ENCODE measurements around the gene SOWAHB. TPM values are rescaled to one million over a fixed set of nuclear protein-coding genes. Genes with fewer than 3 reads are reported as not detected.

The SOWAHB gene
- total RNA-seq, 3 donors from 2014 or later (not counting 1 experiment from before 2014, with no cell fraction given), result not detected

DNA sequence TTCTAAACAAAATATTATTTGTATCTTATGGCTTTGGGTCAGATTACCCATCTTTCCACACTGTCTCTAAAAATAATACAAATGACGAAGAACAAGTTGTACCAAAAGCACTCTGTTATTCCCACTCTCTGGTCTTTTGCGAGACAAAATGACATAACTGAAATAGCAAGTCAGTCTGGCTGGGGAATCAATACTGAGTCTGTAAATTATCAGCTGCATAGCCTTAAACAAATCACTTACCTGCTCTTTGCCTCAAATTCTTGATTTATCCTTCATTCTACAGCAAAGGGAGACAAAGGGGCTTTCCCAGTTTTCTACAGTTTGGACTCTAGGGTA, 40.9 kb downstream of the SOWAHB start:
- intact Hi-C loops (cut with micrococcal nuclease), result no loop called here
- no peak overlapping the region for H3K27ac ChIP-seq (ENCODE audit: low read length)
- no peaks in the 10 kb centered on the region for H3K36me3 ChIP-seq (ENCODE audit: control insufficient read depth, insufficient read depth, low read length)
- peaks cover 13 to 18% of the 10 kb centered on the region in 2 donors for H3K27me3 Mint-ChIP-seq (ENCODE audit: low read depth in 2 of 2)
- no peak overlapping the region for H3K4me3 ChIP-seq (ENCODE audit: low read length)
- no peak overlapping the region for H3K27ac Mint-ChIP-seq
- no peak overlapping the region for H3K4me3 Mint-ChIP-seq
- TF ChIP-seq, protein P1, sequence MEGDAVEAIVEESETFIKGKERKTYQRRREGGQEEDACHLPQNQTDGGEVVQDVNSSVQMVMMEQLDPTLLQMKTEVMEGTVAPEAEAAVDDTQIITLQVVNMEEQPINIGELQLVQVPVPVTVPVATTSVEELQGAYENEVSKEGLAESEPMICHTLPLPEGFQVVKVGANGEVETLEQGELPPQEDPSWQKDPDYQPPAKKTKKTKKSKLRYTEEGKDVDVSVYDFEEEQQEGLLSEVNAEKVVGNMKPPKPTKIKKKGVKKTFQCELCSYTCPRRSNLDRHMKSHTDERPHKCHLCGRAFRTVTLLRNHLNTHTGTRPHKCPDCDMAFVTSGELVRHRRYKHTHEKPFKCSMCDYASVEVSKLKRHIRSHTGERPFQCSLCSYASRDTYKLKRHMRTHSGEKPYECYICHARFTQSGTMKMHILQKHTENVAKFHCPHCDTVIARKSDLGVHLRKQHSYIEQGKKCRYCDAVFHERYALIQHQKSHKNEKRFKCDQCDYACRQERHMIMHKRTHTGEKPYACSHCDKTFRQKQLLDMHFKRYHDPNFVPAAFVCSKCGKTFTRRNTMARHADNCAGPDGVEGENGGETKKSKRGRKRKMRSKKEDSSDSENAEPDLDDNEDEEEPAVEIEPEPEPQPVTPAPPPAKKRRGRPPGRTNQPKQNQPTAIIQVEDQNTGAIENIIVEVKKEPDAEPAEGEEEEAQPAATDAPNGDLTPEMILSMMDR (IDR thresholded peaks at IDR 0.05), result no peak
- H3K27me3 ChIP-seq (ENCODE audit: control insufficient read depth, insufficient read depth, low read length), result no peaks in the 10 kb centered on the region
- ATAC-seq (no peak), DNase-seq (no peak)
- H3K4me1 Mint-ChIP-seq, result no peaks in the 10 kb centered on the region
- no peaks in the 10 kb centered on the region for H3K9me3 Mint-ChIP-seq
- H3K9me3 ChIP-seq (ENCODE audit: control insufficient read depth, insufficient read depth, low read length), result no peaks in the 10 kb centered on the region
- no peaks in the 10 kb centered on the region for H3K4me1 ChIP-seq (ENCODE audit: control insufficient read depth, insufficient read depth, low read length)
- WGBS (ENCODE audit: insufficient coverage), result 97% methylated on average over 2 of the region's 2 CpGs
- H3K36me3 Mint-ChIP-seq, result no peaks in the 10 kb centered on the region

DNA sequence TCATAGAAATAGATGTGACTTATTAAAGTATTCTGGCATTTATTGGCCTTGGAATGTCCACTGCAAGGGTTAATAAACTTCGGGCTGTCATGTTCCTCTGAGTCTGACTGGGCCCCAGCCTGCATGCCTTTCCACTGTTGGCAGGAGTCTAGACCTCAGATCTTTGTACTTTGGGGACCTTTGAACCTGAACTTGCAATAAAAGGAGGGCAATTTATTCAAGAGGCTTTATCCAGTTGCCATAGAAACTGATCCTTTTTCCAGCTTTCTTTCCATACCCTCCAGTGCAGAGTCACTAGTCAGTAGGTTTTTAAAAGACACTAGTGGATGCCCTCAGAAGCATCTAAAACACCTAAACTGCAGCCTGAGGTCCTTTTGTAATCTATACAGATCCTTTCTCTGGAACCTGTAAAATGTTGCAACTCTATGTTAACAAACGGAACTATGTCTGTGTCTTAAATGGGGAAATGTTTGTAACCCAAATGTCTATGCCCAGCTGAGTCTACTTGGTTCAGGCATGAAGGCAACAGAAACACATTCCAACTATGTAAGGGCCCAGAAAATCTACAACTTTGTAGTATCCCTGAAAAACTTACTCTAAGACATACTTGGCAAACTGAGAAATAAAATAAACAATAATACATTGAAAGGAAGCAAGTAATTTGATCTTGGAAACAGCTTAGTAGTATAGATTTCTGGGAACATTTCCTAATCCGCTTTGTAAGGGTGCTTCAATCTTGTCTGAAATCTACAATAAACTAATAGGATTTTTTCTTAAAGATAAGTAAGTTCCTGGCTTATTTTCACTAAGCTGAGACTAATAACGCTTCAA, 41.5 kb downstream of the SOWAHB start:
- H3K9me3 Mint-ChIP-seq, result no peaks in the 10 kb centered on the region
- H3K36me3 Mint-ChIP-seq, result no peaks in the 10 kb centered on the region
- H3K27me3 Mint-ChIP-seq (ENCODE audit: low read depth in 2 of 2), result peaks cover 13 to 18% of the 10 kb centered on the region in 2 donors
- Histone ChIP-seq H3K4me1 (ENCODE audit: control insufficient read depth, insufficient read depth, low read length) (no peaks in the 10 kb centered on the region), H3K9me3 (ENCODE audit: control insufficient read depth, insufficient read depth, low read length) (no peaks in the 10 kb centered on the region), H3K4me3 (ENCODE audit: low read length) (no peak overlapping the region), H3K36me3 (ENCODE audit: control insufficient read depth, insufficient read depth, low read length) (no peaks in the 10 kb centered on the region), H3K27me3 (ENCODE audit: control insufficient read depth, insufficient read depth, low read length) (no peaks in the 10 kb centered on the region), H3K27ac (ENCODE audit: low read length) (no peak overlapping the region)
- intact Hi-C loops (cut with micrococcal nuclease), result no loop called here
- no peaks in the 10 kb centered on the region for H3K4me1 Mint-ChIP-seq
- H3K27ac Mint-ChIP-seq, result no peak overlapping the region
- TF ChIP-seq, protein P1 (IDR thresholded peaks at IDR 0.05), result no peak
- DNase-seq, result no peak
- 70% methylated on average over 2 of the region's 4 CpGs for WGBS (ENCODE audit: insufficient coverage)
- no peak overlapping the region for H3K4me3 Mint-ChIP-seq
- ATAC-seq, result no peak

DNA sequence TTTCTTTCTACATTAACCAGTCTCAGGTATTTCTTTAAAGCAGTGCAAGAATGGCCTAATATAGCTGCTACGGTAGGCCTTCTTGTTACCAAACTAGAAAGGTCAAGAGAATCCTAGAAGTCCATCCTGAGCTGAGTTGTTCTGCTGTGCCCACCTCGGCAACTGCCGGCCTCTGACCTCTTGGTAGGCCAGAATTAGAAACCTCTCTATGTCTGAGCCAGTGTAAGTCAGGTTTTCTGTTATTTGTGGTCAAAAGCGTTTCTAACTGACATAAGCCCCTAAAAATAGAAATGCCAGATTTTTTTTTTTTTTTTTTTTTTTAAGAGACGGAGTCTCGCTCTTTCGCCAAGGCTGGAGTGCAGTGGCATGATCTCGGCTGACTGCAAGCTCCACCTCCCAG, 43.1 kb downstream of the SOWAHB start:
- Histone ChIP-seq H3K27ac (ENCODE audit: low read length) (no peak overlapping the region), H3K4me1 (ENCODE audit: control insufficient read depth, insufficient read depth, low read length) (no peaks in the 10 kb centered on the region), H3K9me3 (ENCODE audit: control insufficient read depth, insufficient read depth, low read length) (no peaks in the 10 kb centered on the region), H3K4me3 (ENCODE audit: low read length) (no peak overlapping the region), H3K36me3 (ENCODE audit: control insufficient read depth, insufficient read depth, low read length) (no peaks in the 10 kb centered on the region), H3K27me3 (ENCODE audit: control insufficient read depth, insufficient read depth, low read length) (no peaks in the 10 kb centered on the region)
- Mint-ChIP-seq H3K9me3 (no peaks in the 10 kb centered on the region), H3K4me1 (no peaks in the 10 kb centered on the region), H3K36me3 (no peaks in the 10 kb centered on the region), H3K27ac (no peak overlapping the region), H3K4me3 (no peak overlapping the region), H3K27me3 (ENCODE audit: low read depth in 2 of 2) (peaks cover 13 to 18% of the 10 kb centered on the region in 2 donors)
- intact Hi-C loops (cut with micrococcal nuclease), result no loop called here
- TF ChIP-seq, protein P1 (IDR thresholded peaks at IDR 0.05), result no peak
- no peak for ATAC-seq
- DNase-seq, result no peak
- 91% methylated on average over 8 of the region's 8 CpGs for WGBS (ENCODE audit: insufficient coverage)

DNA sequence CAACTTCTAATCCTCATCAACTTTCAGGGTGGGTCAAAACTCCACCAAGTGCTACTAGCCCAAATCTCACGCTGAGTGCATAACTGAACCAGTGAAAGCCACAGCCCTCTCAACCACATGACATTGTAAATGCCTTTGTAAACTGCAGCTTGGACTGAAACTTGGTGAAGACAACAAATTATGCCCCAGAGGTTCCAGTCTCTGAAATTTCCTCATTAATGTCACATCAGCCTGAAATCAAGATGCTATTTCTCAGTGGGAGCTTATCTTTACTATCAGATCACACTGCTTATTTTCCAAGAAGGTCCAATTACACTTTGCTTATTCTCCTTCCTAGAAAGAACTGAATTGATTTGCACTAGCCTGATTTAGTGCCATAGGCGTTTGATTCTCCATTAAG, 46.6 kb downstream of the SOWAHB start:
- H3K27ac Mint-ChIP-seq, result no peak overlapping the region
- no peaks in the 10 kb centered on the region for H3K36me3 Mint-ChIP-seq
- ATAC-seq (no peak), DNase-seq (no peak)
- peaks cover 3 to 18% of the 10 kb centered on the region in 2 donors for H3K27me3 Mint-ChIP-seq (ENCODE audit: low read depth in 2 of 2)
- no peaks in the 10 kb centered on the region for H3K9me3 ChIP-seq (ENCODE audit: control insufficient read depth, insufficient read depth, low read length)
- H3K4me3 ChIP-seq (ENCODE audit: low read length), result no peak overlapping the region
- TF ChIP-seq, protein P1 (IDR thresholded peaks at IDR 0.05), result no peak
- no peak overlapping the region for H3K27ac ChIP-seq (ENCODE audit: low read length)
- intact Hi-C loops (cut with micrococcal nuclease), result no loop called here
- H3K4me1 ChIP-seq (ENCODE audit: control insufficient read depth, insufficient read depth, low read length), result no peaks in the 10 kb centered on the region
- no peak overlapping the region for H3K4me3 Mint-ChIP-seq
- no peaks in the 10 kb centered on the region for H3K9me3 Mint-ChIP-seq
- H3K36me3 ChIP-seq (ENCODE audit: control insufficient read depth, insufficient read depth, low read length), result no peaks in the 10 kb centered on the region
- no peaks in the 10 kb centered on the region for H3K27me3 ChIP-seq (ENCODE audit: control insufficient read depth, insufficient read depth, low read length)
- no peaks in the 10 kb centered on the region for H3K4me1 Mint-ChIP-seq
- 87% methylated on average over 2 of the region's 2 CpGs for WGBS (ENCODE audit: insufficient coverage)

Data from natural killer cell (primary cell).